Breast epithelium (tissue), 4 donors: ENCODE data around the gene SORCS3. TPM values are rescaled to one million over a fixed set of nuclear protein-coding genes. Genes with fewer than 3 reads are reported as not detected.

Experiments used
- DNase-seq, 2 donors: peaks; one replicate each; pipeline ENCODE4 v3.0.0-alpha.2; 2019; ENCODE audit warnings: low spot score in 2 of 2
- H3K27ac ChIP-seq, 2 donors: fragments of 200-600 bp; sonication (generic) in 1 of 2; one replicate each; pipeline ENCODE4 v1.5.1; 2016 to 2019; ENCODE audit warnings: mild to moderate bottlenecking in 1 of 2
- H3K27me3 ChIP-seq, 2 donors: fragments of 200-600 bp; sonication (generic) in 1 of 2; one replicate each; pipeline versions ENCODE4 v1.5.1 to v1.6.0; 2017 to 2019; ENCODE audit warnings: control low read depth in 1 of 2, mild to moderate bottlenecking in 1 of 2
- H3K36me3 ChIP-seq: fragments of 200-600 bp; one replicate; pipeline ENCODE4 v1.5.1; 2019
- H3K4me1 ChIP-seq, 2 donors: fragments of 200-600 bp; sonication (generic); one replicate each; pipeline ENCODE4 v1.5.1; 2016 to 2019; ENCODE audit warnings: control low read depth in 1 of 2
- H3K4me3 ChIP-seq, 3 donors: fragments of 200-600 bp; sonication (generic); 1 replicate in 2 of 3; 2 replicates in 1 of 3; pipeline ENCODE4 v1.5.1; 2016 to 2019; ENCODE audit warnings: mild to moderate bottlenecking in 3 of 3, moderate library complexity in 2 of 3
- H3K9me3 ChIP-seq, 2 donors: fragments of 200-600 bp; sonication (generic) in 1 of 2; one replicate each; pipeline ENCODE4 v1.5.1; 2016 to 2019; ENCODE audit warnings: control low read depth in 1 of 2
- CTCF ChIP-seq, 3 donors: fragments of 450-650 bp; IDR thresholded peaks; one replicate each; pipeline ENCODE4 v1.5.1; 2016 to 2017; ENCODE audit warnings: antibody characterized with exemption in 3 of 3, mild to moderate bottlenecking in 3 of 3, moderate library complexity in 3 of 3
- POLR2A ChIP-seq: fragments of 450-650 bp; IDR thresholded peaks from one replicate; pipeline ENCODE4 v1.6.1; 2016; ENCODE audit warnings: antibody characterized with exemption, mild to moderate bottlenecking, moderate library complexity
- POLR2AphosphoS5 ChIP-seq, 3 donors: sonication (generic); formaldehyde crosslinking; IDR thresholded peaks; one replicate each; pipeline ENCODE4 v1.6.1; 2017; ENCODE audit warnings: antibody characterized with exemption in 3 of 3
- intact Hi-C: fragments of 100-400 bp; cut with DNase I; formaldehyde crosslinking; loops from one replicate; pipeline ENCODE4 v1.15.1; 2023; ENCODE audit warnings: low total_unique reads
- total RNA-seq, 3 donors: library from RNA; depleted of rRNA; stranded (reverse); fragments of >200 nt; gene quantifications; one replicate each; pipeline ENCODE4 v1.1.0, GENCODE V29; 2016

The SORCS3 gene
- total RNA-seq, 3 donors from 2014 or later: under 0.01 to 0.16 TPM; not detected in 1

GRCh38 chr10:104937567-104937966 lies 296.5 kb downstream of the SORCS3 start:
- H3K4me3 ChIP-seq: no peak overlapping the region
- H3K27ac ChIP-seq: no peak overlapping the region
- TF ChIP-seq POLR2AphosphoS5 (IDR thresholded peaks at IDR 0.05) (no peak), POLR2A (no peak), CTCF (IDR thresholded peaks at IDR 0.05) (no peak)
- H3K27me3 ChIP-seq: no peaks in the 10 kb centered on the region
- intact Hi-C loops: no loop called here
- no peaks in the 10 kb centered on the region for H3K36me3 ChIP-seq
- no peak for DNase-seq
- no peaks in the 10 kb centered on the region for H3K9me3 ChIP-seq
- no peaks in the 10 kb centered on the region for H3K4me1 ChIP-seq

- Histone ChIP-seq H3K9me3 (no peaks in the 10 kb centered on the region), H3K27ac (no peak overlapping the region), H3K4me3 (no peak overlapping the region), H3K4me1 (no peaks in the 10 kb centered on the region), H3K36me3 (no peaks in the 10 kb centered on the region), H3K27me3 (no peaks in the 10 kb centered on the region)
- no peak for DNase-seq
- intact Hi-C loops: no loop called here
- TF ChIP-seq POLR2A (no peak), CTCF (IDR thresholded peaks at IDR 0.05) (no peak), POLR2AphosphoS5 (IDR thresholded peaks at IDR 0.05) (no peak)
Measured at GRCh38 chr10:104938031-104938430, 296.9 kb downstream of the SORCS3 start.

- intact Hi-C loops: no loop called here
- Histone ChIP-seq H3K4me1 (no peaks in the 10 kb centered on the region), H3K27me3 (no peaks in the 10 kb centered on the region), H3K9me3 (no peaks in the 10 kb centered on the region), H3K36me3 (no peaks in the 10 kb centered on the region), H3K27ac (no peak overlapping the region), H3K4me3 (no peak overlapping the region)
- DNase-seq: no peak
- TF ChIP-seq POLR2AphosphoS5 (IDR thresholded peaks at IDR 0.05) (no peak), POLR2A (no peak), CTCF (IDR thresholded peaks at IDR 0.05) (no peak)
Measured at GRCh38 chr10:104941662-104942061, 300.6 kb downstream of the SORCS3 start.

- no peaks in the 10 kb centered on the region for H3K36me3 ChIP-seq
- no peak for DNase-seq
- H3K27ac ChIP-seq: no peak overlapping the region
- no peaks in the 10 kb centered on the region for H3K27me3 ChIP-seq
- H3K9me3 ChIP-seq: no peaks in the 10 kb centered on the region
- intact Hi-C loops: no loop called here
- H3K4me3 ChIP-seq: no peak overlapping the region
- no peak for TF ChIP-seq CTCF (IDR thresholded peaks at IDR 0.05)
- TF ChIP-seq POLR2A: no peak
- TF ChIP-seq POLR2AphosphoS5 (IDR thresholded peaks at IDR 0.05): no peak
- H3K4me1 ChIP-seq: no peaks in the 10 kb centered on the region
Measured at GRCh38 chr10:104947314-104947713, 306.2 kb downstream of the SORCS3 start.

GRCh38 chr10:104957178-104957841 lies 316.2 kb downstream of the SORCS3 start:
- H3K4me3 ChIP-seq: no peak overlapping the region
- H3K36me3 ChIP-seq: no peaks in the 10 kb centered on the region
- peaks cover 0 to 8% of the 10 kb centered on the region in 2 donors for H3K9me3 ChIP-seq
- DNase-seq: no peak
- H3K27me3 ChIP-seq: no peaks in the 10 kb centered on the region
- H3K27ac ChIP-seq: no peak overlapping the region
- no peak for TF ChIP-seq CTCF (IDR thresholded peaks at IDR 0.05)
- no peak for TF ChIP-seq POLR2A
- no peak for TF ChIP-seq POLR2AphosphoS5 (IDR thresholded peaks at IDR 0.05)
- intact Hi-C loops: no loop called here
- H3K4me1 ChIP-seq: no peaks in the 10 kb centered on the region
